Measurements from ENCODE around the gene RBM46. TPM values are rescaled to one million over a fixed set of nuclear protein-coding genes. Genes with fewer than 3 reads are reported as not detected.

RBM46 gene
- total RNA-seq, 4 donors from 2014 or later, result not detected

GRCh38 chr4:154741131-154741665 lies 39.9 kb upstream of the RBM46 start:
- TF ChIP-seq, protein P1, sequence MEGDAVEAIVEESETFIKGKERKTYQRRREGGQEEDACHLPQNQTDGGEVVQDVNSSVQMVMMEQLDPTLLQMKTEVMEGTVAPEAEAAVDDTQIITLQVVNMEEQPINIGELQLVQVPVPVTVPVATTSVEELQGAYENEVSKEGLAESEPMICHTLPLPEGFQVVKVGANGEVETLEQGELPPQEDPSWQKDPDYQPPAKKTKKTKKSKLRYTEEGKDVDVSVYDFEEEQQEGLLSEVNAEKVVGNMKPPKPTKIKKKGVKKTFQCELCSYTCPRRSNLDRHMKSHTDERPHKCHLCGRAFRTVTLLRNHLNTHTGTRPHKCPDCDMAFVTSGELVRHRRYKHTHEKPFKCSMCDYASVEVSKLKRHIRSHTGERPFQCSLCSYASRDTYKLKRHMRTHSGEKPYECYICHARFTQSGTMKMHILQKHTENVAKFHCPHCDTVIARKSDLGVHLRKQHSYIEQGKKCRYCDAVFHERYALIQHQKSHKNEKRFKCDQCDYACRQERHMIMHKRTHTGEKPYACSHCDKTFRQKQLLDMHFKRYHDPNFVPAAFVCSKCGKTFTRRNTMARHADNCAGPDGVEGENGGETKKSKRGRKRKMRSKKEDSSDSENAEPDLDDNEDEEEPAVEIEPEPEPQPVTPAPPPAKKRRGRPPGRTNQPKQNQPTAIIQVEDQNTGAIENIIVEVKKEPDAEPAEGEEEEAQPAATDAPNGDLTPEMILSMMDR (IDR thresholded peaks at IDR 0.05; ENCODE audit: low read depth), result no peak

- TF ChIP-seq, protein P1 (IDR thresholded peaks at IDR 0.05; ENCODE audit: low read depth), result no peak
These were observed 38.9 kb upstream of the RBM46 start for GRCh38 chr4:154741922-154742850.

DNA sequence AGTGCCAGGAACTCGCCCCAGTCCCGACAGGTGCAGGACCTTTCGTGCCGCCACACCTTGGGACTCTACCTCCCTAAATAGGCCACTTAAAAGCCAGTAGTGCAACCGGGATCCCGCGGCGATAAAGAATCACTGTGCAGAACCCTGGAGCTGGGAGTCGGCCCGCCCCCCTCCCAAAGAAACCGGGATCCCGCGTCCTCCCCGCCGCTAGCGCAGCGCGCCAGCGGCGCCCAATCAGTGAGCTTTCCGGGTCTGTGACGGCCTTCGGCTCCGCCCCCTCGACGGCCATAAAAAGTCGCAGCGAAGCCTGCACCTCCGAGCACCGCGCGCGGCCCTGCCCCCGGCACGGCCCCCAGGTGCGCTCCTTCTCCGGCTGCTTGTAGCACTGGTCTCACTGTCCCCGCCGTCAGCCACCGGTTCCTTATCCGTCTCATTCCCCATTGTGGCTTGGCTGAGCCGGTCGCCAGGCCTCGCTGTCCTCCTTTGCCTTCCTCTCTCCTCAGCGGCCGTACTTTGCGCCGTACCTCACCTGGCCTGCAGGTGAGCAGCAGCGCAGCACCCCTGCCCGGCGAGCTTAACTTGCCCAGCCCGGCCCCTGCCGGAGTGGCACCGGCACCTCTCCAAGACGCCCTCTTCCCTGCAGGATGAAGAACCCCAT lies 37.3 kb upstream of the RBM46 start, which contains the start of gene LRAT:
Gene LRAT, plus strand, starts transcription at position 318 of the 658 bp plus-strand sequence. Its CDS starts 327 bp downstream, at position 645.
- TF ChIP-seq, protein P1 (IDR thresholded peaks at IDR 0.05; ENCODE audit: low read depth), result no peak

DNA sequence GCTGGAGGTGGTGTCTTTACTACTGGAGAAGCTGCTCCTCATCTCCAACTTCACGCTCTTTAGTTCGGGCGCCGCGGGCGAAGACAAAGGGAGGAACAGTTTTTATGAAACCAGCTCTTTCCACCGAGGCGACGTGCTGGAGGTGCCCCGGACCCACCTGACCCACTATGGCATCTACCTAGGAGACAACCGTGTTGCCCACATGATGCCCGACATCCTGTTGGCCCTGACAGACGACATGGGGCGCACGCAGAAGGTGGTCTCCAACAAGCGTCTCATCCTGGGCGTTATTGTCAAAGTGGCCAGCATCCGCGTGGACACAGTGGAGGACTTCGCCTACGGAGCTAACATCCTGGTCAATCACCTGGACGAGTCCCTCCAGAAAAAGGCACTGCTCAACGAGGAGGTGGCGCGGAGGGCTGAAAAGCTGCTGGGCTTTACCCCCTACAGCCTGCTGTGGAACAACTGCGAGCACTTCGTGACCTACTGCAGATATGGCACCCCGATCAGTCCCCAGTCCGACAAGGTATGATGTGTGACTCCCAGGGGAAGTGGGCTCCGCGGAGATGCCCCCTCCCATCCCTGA lies 36.6 kb upstream of the RBM46 start:
- TF ChIP-seq, protein P1 (IDR thresholded peaks at IDR 0.05; ENCODE audit: low read depth), result no peak

- TF ChIP-seq, protein P1 (IDR thresholded peaks at IDR 0.05; ENCODE audit: low read depth), result no peak
These were observed 23.4 kb upstream of the RBM46 start for GRCh38 chr4:154757713-154758112.

GRCh38 chr4:154760895-154761294 lies 20.2 kb upstream of the RBM46 start:
- TF ChIP-seq, protein P1 (IDR thresholded peaks at IDR 0.05; ENCODE audit: low read depth), result no peak

All from subcutaneous adipose tissue (tissue), 4 donors.